Diencephalon (tissue), 1 donor: ENCODE data around the gene FAM149A. TPM values are rescaled to one million over a fixed set of nuclear protein-coding genes. Genes with fewer than 3 reads are reported as not detected.

Source experiments
- small RNA-seq: library from RNA; depleted of rRNA; stranded (forward); fragments of <200 nt; gene quantifications from one replicate; pipeline ENCODE3, GENCODE V24; 2014
- total RNA-seq: library from RNA; depleted of rRNA; stranded (reverse); fragments of >200 nt; gene quantifications from one replicate; pipeline ENCODE4 v1.2.3, GENCODE V29; 2014

FAM149A gene
- 36.4 TPM for total RNA-seq

GRCh38 chr4:186104114-186104889 is at the start of gene FAM149A:
FAM149A (plus strand) TSS chr4:186104704.

GRCh38 chr4:186068581-186069348 is 35.7 kb upstream of the FAM149A start, which contains the start of gene TLR3:
TLR3 (plus strand) TSS chr4:186069156; CDS start chr4:186076620, 7,464 bp downstream.

GRCh38 chr4:186191200-186192065 is 86.9 kb downstream of the FAM149A start, which contains the start of gene CYP4V2:
CYP4V2 (plus strand) TSS chr4:186191567; CDS start chr4:186191824, 257 bp downstream.

Small RNA genes within 50 kb of the gene (small RNA-seq; reads per million reads assigned to genes)
- not detected for gene RF00322

Other genes with a start within 250 kb of the FAM149A start
- gene TLR3, start 35.5 kb upstream of the FAM149A start, total RNA-seq: 2.1 TPM
- gene CYP4V2, start 86.9 kb downstream of the FAM149A start, total RNA-seq: 11.1 TPM
- gene KLKB1, start 122.8 kb downstream of the FAM149A start, total RNA-seq: 0.69 TPM
- gene F11, start 161.5 kb downstream of the FAM149A start, total RNA-seq: not detected